Omental fat pad (tissue), 4 donors: ENCODE data around the gene FRMD4A. TPM values are rescaled to one million over a fixed set of nuclear protein-coding genes. Genes with fewer than 3 reads are reported as not detected.

Source experiments
- ATAC-seq: fragments of 150-250 bp; one replicate; pipeline ENCODE4 v1.9.1; 2016; ENCODE audit warnings: mild to moderate bottlenecking, moderate library complexity; ENCODE audit not compliant: low FRiP score
- DNase-seq: peaks from one replicate; pipeline ENCODE4 v3.0.0-alpha.2; 2019; ENCODE audit warnings: low spot score
- CTCF ChIP-seq, 3 donors: fragments of 450-650 bp; IDR thresholded peaks; one replicate each; pipeline ENCODE4 v1.5.1; 2016 to 2017; ENCODE audit warnings: antibody characterized with exemption in 3 of 3, mild to moderate bottlenecking in 3 of 3, moderate library complexity in 2 of 3
- total RNA-seq, 4 donors: library from RNA; depleted of rRNA; stranded (reverse); fragments of >200 nt; gene quantifications; one replicate each; pipeline ENCODE4 v1.1.0, GENCODE V29; 2016

The FRMD4A gene
- total RNA-seq, 4 donors from 2014 or later: 66.8 to 119 (median 81.6) TPM

- DNase-seq: no peak
- TF ChIP-seq CTCF (IDR thresholded peaks at IDR 0.05): no peak
- no peak for ATAC-seq
Observed at GRCh38 chr10:13953371-13953770, 377.4 kb downstream of the FRMD4A start.

GRCh38 chr10:13950543-13950939 is 380.2 kb downstream of the FRMD4A start:
- no peak for ATAC-seq
- no peak for DNase-seq
- TF ChIP-seq CTCF (IDR thresholded peaks at IDR 0.05): no peak

- no peak for TF ChIP-seq CTCF (IDR thresholded peaks at IDR 0.05)
- no peak for DNase-seq
- no peak for ATAC-seq
Observed at GRCh38 chr10:13949844-13950542, 380.7 kb downstream of the FRMD4A start.

GRCh38 chr10:13946209-13946460 is 384.6 kb downstream of the FRMD4A start:
- TF ChIP-seq CTCF (IDR thresholded peaks at IDR 0.05): no peak
- ATAC-seq: no peak
- no peak for DNase-seq

GRCh38 chr10:13945390-13946208 is 385.1 kb downstream of the FRMD4A start:
- no peak for TF ChIP-seq CTCF (IDR thresholded peaks at IDR 0.05)
- ATAC-seq (no peak), DNase-seq (no peak)

GRCh38 chr10:13944823-13945222 is 385.9 kb downstream of the FRMD4A start:
- no peak for ATAC-seq
- TF ChIP-seq CTCF (IDR thresholded peaks at IDR 0.05): no peak
- no peak for DNase-seq
